ENCODE data around the gene XRCC2.
"Not testable (repeated sequence)": the region's sequence is repeated elsewhere in the genome, so short reads cannot be mapped to it uniquely, and the experiment has no call there.

The XRCC2 gene

GRCh38 chr7:152640829-152641228, 35.1 kb downstream of the XRCC2 start:
- peaks cover 29% of the 10 kb centered on the region for H3K36me3 Mint-ChIP-seq (ENCODE audit: low read depth)
- peaks cover 3% of the 10 kb centered on the region for H3K27me3 Mint-ChIP-seq (ENCODE audit: low read depth, poor library complexity)
- TF ChIP-seq CTCF (IDR thresholded peaks at IDR 0.05) = no peak
- no peaks in the 10 kb centered on the region for H3K9me3 Mint-ChIP-seq
- no peaks in the 10 kb centered on the region for H3K4me1 Mint-ChIP-seq
- no peak overlapping the region for H3K27ac Mint-ChIP-seq
- no peak overlapping the region for H3K4me3 Mint-ChIP-seq
- no peak for DNase-seq

- H3K27me3 Mint-ChIP-seq (ENCODE audit: low read depth, poor library complexity) = peaks cover 3% of the 10 kb centered on the region
- DNase-seq = no peak
- no peaks in the 10 kb centered on the region for H3K4me1 Mint-ChIP-seq
- H3K9me3 Mint-ChIP-seq = no peaks in the 10 kb centered on the region
- TF ChIP-seq CTCF (IDR thresholded peaks at IDR 0.05) = no peak
- no peak overlapping the region for H3K4me3 Mint-ChIP-seq
- H3K27ac Mint-ChIP-seq = no peak overlapping the region
- H3K36me3 Mint-ChIP-seq (ENCODE audit: low read depth) = peaks cover 10% of the 10 kb centered on the region
Observed at GRCh38 chr7:152637920-152638580, 37.9 kb downstream of the XRCC2 start.

GRCh38 chr7:152637161-152637560, 38.8 kb downstream of the XRCC2 start:
- Mint-ChIP-seq H3K36me3 (ENCODE audit: low read depth) (peaks cover 5% of the 10 kb centered on the region), H3K4me1 (no peaks in the 10 kb centered on the region), H3K27ac (no peak overlapping the region), H3K4me3 (no peak overlapping the region), H3K9me3 (no peaks in the 10 kb centered on the region), H3K27me3 (ENCODE audit: low read depth, poor library complexity) (peaks cover 3% of the 10 kb centered on the region)
- DNase-seq = no peak
- TF ChIP-seq CTCF (IDR thresholded peaks at IDR 0.05) = no peak

- no peak for DNase-seq
- no peak overlapping the region for H3K27ac Mint-ChIP-seq
- H3K9me3 Mint-ChIP-seq = no peaks in the 10 kb centered on the region
- H3K4me3 Mint-ChIP-seq = no peak overlapping the region
- no peaks in the 10 kb centered on the region for H3K4me1 Mint-ChIP-seq
- H3K36me3 Mint-ChIP-seq (ENCODE audit: low read depth) = peaks cover 4% of the 10 kb centered on the region
- peaks cover 3% of the 10 kb centered on the region for H3K27me3 Mint-ChIP-seq (ENCODE audit: low read depth, poor library complexity)
- no peak for TF ChIP-seq CTCF (IDR thresholded peaks at IDR 0.05)
Observed at GRCh38 chr7:152636441-152636840, 39.5 kb downstream of the XRCC2 start.

- no peak overlapping the region for H3K27ac Mint-ChIP-seq
- no peaks in the 10 kb centered on the region for H3K4me1 Mint-ChIP-seq
- no peak overlapping the region for H3K4me3 Mint-ChIP-seq
- no peak for TF ChIP-seq CTCF (IDR thresholded peaks at IDR 0.05)
- H3K36me3 Mint-ChIP-seq (ENCODE audit: low read depth) = no peaks in the 10 kb centered on the region
- no peak for DNase-seq
- peaks cover 6% of the 10 kb centered on the region for H3K27me3 Mint-ChIP-seq (ENCODE audit: low read depth, poor library complexity)
- H3K9me3 Mint-ChIP-seq = peaks cover 5% of the 10 kb centered on the region
Observed at GRCh38 chr7:152633504-152633903, 42.4 kb downstream of the XRCC2 start.

GRCh38 chr7:152633072-152633471, 42.9 kb downstream of the XRCC2 start:
- Mint-ChIP-seq H3K4me1 (no peaks in the 10 kb centered on the region), H3K27me3 (ENCODE audit: low read depth, poor library complexity) (peaks cover 6% of the 10 kb centered on the region), H3K4me3 (no peak overlapping the region), H3K36me3 (ENCODE audit: low read depth) (no peaks in the 10 kb centered on the region), H3K27ac (no peak overlapping the region), H3K9me3 (peaks cover 8% of the 10 kb centered on the region)
- DNase-seq = no peak
- no peak for TF ChIP-seq CTCF (IDR thresholded peaks at IDR 0.05)

- not testable (repeated sequence) for H3K4me1 Mint-ChIP-seq; DNase-seq; H3K27ac Mint-ChIP-seq; H3K36me3 Mint-ChIP-seq (ENCODE audit: low read depth); H3K4me3 Mint-ChIP-seq; H3K27me3 Mint-ChIP-seq (ENCODE audit: low read depth, poor library complexity)
- peaks cover 20% of the 10 kb centered on the region for H3K9me3 Mint-ChIP-seq
Observed at GRCh38 chr7:152628772-152629171, 47.2 kb downstream of the XRCC2 start.
